HEK293 (cell line): ENCODE data around the gene FGF8.

Source experiments
- BCL11A ChIP-seq: fragments of 450-650 bp; formaldehyde crosslinking; IDR thresholded peaks from 2 replicates; pipeline ENCODE4 v1.5.1; 2016; ENCODE audit warnings: low read depth, missing biosample characterization, missing genetic modification characterization
- CTCF ChIP-seq: fragments of 450-650 bp; formaldehyde crosslinking; IDR thresholded peaks from 2 replicates; pipeline ENCODE4 v1.5.1; 2016; ENCODE audit warnings: missing biosample characterization, missing genetic modification characterization
- FEZF1 ChIP-seq: fragments of 450-650 bp; formaldehyde crosslinking; IDR thresholded peaks from 2 replicates; pipeline ENCODE4 v1.5.1; 2016; ENCODE audit warnings: missing biosample characterization, missing genetic modification characterization
- SCRT1 ChIP-seq: fragments of 450-650 bp; formaldehyde crosslinking; IDR thresholded peaks from 2 replicates; pipeline ENCODE4 v1.5.1; 2016; ENCODE audit warnings: missing biosample characterization, missing genetic modification characterization, borderline replicate concordance
- ZBTB8A ChIP-seq: fragments of 450-650 bp; formaldehyde crosslinking; IDR thresholded peaks from 2 replicates; pipeline ENCODE4 v1.5.1; 2016; ENCODE audit warnings: missing biosample characterization, missing genetic modification characterization
- ZNF138 ChIP-seq: fragments of 450-650 bp; formaldehyde crosslinking; IDR thresholded peaks from 2 replicates; pipeline ENCODE4 v1.5.1; 2016; ENCODE audit warnings: missing biosample characterization, missing genetic modification characterization, borderline replicate concordance
- ZNF19 ChIP-seq: fragments of 450-650 bp; formaldehyde crosslinking; IDR thresholded peaks from 2 replicates; pipeline ENCODE4; 2016; ENCODE audit warnings: missing biosample characterization, missing genetic modification characterization, low read depth
- ZNF214 ChIP-seq: fragments of 450-650 bp; formaldehyde crosslinking; IDR thresholded peaks from 2 replicates; pipeline ENCODE4 v1.5.1; 2017; ENCODE audit warnings: missing biosample characterization, mild to moderate bottlenecking, missing genetic modification characterization, borderline replicate concordance
- ZNF223 ChIP-seq: fragments of 450-650 bp; formaldehyde crosslinking; IDR thresholded peaks from 2 replicates; pipeline ENCODE4 v1.5.1; 2016; ENCODE audit warnings: missing biosample characterization, missing genetic modification characterization
- ZNF324 ChIP-seq: fragments of 450-650 bp; formaldehyde crosslinking; IDR thresholded peaks from 2 replicates; pipeline ENCODE4 v1.5.1; 2016; ENCODE audit warnings: missing biosample characterization, missing genetic modification characterization
- ZNF341 ChIP-seq: fragments of 450-650 bp; formaldehyde crosslinking; IDR thresholded peaks from 2 replicates; pipeline ENCODE4; 2016; ENCODE audit warnings: low read depth, missing biosample characterization, missing genetic modification characterization
- ZNF404 ChIP-seq: fragments of 450-650 bp; formaldehyde crosslinking; IDR thresholded peaks from 2 replicates; pipeline ENCODE4 v1.5.1; 2017; ENCODE audit warnings: missing biosample characterization, missing genetic modification characterization
- ZNF473 ChIP-seq: fragments of 450-650 bp; formaldehyde crosslinking; IDR thresholded peaks from 2 replicates; pipeline ENCODE4 v1.5.1; 2017; ENCODE audit warnings: missing biosample characterization, missing genetic modification characterization
- ZNF555 ChIP-seq: fragments of 450-650 bp; formaldehyde crosslinking; conservative IDR thresholded peaks from 2 replicates; pipeline ENCODE4 v1.5.1; 2017; ENCODE audit warnings: missing biosample characterization, mild to moderate bottlenecking, missing genetic modification characterization, inconsistent platforms
- ZNF558 ChIP-seq: fragments of 450-650 bp; formaldehyde crosslinking; IDR thresholded peaks from 2 replicates; pipeline ENCODE4 v1.5.1; 2016; ENCODE audit warnings: missing biosample characterization, missing genetic modification characterization
- ZNF610 ChIP-seq: fragments of 450-650 bp; formaldehyde crosslinking; IDR thresholded peaks from 2 replicates; pipeline ENCODE4 v1.5.1; 2016; ENCODE audit warnings: missing biosample characterization, missing genetic modification characterization, borderline replicate concordance
- ZNF707 ChIP-seq: fragments of 450-650 bp; formaldehyde crosslinking; IDR thresholded peaks from 2 replicates; pipeline ENCODE4 v1.5.1; 2016; ENCODE audit warnings: missing biosample characterization, missing genetic modification characterization
- ZSCAN16 ChIP-seq: fragments of 450-650 bp; formaldehyde crosslinking; IDR thresholded peaks from 2 replicates; pipeline ENCODE4 v1.5.1; 2016; ENCODE audit warnings: missing biosample characterization, missing genetic modification characterization
- TF ChIP-seq, protein P1 (sequence below): fragments of 450-650 bp; formaldehyde crosslinking; IDR thresholded peaks from 2 replicates; pipeline ENCODE4 v1.5.1; 2017; ENCODE audit warnings: missing biosample characterization, missing genetic modification characterization
- TF ChIP-seq, protein P2 (sequence below): fragments of 450-650 bp; formaldehyde crosslinking; IDR thresholded peaks from 2 replicates; pipeline ENCODE4 v1.5.1; 2016; ENCODE audit warnings: missing biosample characterization, missing genetic modification characterization, low read depth
- TF ChIP-seq, protein P3 (sequence below): fragments of 450-650 bp; formaldehyde crosslinking; IDR thresholded peaks from 2 replicates; pipeline ENCODE4 v1.5.1; 2016; ENCODE audit warnings: missing biosample characterization, missing genetic modification characterization
- TF ChIP-seq, protein P4 (sequence below): fragments of 450-650 bp; formaldehyde crosslinking; IDR thresholded peaks from 2 replicates; pipeline ENCODE4 v1.5.0; 2017; ENCODE audit warnings: missing biosample characterization, missing genetic modification characterization, borderline replicate concordance
- TF ChIP-seq, protein P5 (sequence below): fragments of 450-650 bp; formaldehyde crosslinking; IDR thresholded peaks from 2 replicates; pipeline ENCODE4 v1.5.1; 2016; ENCODE audit warnings: missing biosample characterization, missing genetic modification characterization
- TF ChIP-seq, protein P6 (sequence below): fragments of 450-650 bp; formaldehyde crosslinking; IDR thresholded peaks from 2 replicates; pipeline ENCODE4 v1.5.1; 2016; ENCODE audit warnings: missing biosample characterization, missing genetic modification characterization

FGF8 gene

DNA sequence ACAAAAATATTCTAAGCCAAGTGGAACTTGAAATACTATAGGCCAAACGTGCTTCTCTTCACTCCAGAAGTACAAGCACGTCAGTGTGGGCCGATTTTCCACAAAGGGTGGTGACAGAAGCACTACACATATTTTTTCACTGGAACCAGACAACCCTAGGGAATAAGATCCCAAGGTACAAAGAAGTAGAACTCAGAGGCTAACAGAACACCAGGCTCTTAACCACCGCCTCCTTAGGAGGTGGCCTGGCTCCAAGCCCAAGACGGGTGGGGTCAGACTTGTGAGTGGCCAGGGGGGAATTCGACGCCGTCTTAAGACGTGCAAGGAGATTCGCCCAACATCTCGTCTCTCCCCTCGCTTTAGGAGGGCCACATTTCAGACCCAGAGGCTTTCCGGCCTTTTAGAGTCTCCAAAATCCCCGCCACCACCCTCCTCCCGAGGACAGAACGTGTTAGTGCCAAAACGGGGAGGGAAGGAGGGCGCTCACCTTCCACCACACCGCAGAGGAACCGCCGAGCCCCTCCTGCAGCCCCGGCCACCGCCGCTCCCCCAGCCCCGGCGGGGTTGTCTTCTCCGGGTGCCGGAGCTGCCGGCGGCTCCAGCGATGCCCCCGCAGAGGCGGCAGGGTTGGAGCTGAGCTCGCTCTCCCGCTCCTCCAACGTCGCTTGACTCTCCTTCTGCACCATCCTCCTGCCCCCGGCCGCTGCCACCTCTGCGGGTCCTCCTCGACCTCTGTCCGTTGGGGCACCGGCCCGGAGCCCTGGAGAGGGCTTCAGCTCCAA is 41.6 kb upstream of the FGF8 start (continued):
- TF ChIP-seq CTCF (tag by site-specific recombination) (no peak), ZNF138 (tag by site-specific recombination) (no peak), ZNF19 (tag by site-specific recombination) (no peak), ZNF324 (tag by site-specific recombination) (no peak), ZNF555 (tag by site-specific recombination) (no peak), ZNF610 (peak; percentile 15; the same call in 1 of the 2 replicates), ZNF707 (tag by site-specific recombination) (no peak), ZNF341 (no peak), ZNF473 (tag by site-specific recombination) (no peak), BCL11A (no peak), ZNF214 (no peak), ZBTB8A (tag by site-specific recombination) (peak; percentile 96; the same call in 1 of the 2 replicates), ZNF223 (tag by site-specific recombination) (no peak), ZNF404 (tag by site-specific recombination) (no peak), SCRT1 (tag by site-specific recombination) (no peak), FEZF1 (no peak), ZSCAN16 (peak; percentile 99), ZNF558 (tag by site-specific recombination) (no peak)
- TF ChIP-seq, protein P1, sequence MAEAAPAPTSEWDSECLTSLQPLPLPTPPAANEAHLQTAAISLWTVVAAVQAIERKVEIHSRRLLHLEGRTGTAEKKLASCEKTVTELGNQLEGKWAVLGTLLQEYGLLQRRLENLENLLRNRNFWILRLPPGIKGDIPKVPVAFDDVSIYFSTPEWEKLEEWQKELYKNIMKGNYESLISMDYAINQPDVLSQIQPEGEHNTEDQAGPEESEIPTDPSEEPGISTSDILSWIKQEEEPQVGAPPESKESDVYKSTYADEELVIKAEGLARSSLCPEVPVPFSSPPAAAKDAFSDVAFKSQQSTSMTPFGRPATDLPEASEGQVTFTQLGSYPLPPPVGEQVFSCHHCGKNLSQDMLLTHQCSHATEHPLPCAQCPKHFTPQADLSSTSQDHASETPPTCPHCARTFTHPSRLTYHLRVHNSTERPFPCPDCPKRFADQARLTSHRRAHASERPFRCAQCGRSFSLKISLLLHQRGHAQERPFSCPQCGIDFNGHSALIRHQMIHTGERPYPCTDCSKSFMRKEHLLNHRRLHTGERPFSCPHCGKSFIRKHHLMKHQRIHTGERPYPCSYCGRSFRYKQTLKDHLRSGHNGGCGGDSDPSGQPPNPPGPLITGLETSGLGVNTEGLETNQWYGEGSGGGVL (tag by site-specific recombination) = no peak
- TF ChIP-seq, protein P2, sequence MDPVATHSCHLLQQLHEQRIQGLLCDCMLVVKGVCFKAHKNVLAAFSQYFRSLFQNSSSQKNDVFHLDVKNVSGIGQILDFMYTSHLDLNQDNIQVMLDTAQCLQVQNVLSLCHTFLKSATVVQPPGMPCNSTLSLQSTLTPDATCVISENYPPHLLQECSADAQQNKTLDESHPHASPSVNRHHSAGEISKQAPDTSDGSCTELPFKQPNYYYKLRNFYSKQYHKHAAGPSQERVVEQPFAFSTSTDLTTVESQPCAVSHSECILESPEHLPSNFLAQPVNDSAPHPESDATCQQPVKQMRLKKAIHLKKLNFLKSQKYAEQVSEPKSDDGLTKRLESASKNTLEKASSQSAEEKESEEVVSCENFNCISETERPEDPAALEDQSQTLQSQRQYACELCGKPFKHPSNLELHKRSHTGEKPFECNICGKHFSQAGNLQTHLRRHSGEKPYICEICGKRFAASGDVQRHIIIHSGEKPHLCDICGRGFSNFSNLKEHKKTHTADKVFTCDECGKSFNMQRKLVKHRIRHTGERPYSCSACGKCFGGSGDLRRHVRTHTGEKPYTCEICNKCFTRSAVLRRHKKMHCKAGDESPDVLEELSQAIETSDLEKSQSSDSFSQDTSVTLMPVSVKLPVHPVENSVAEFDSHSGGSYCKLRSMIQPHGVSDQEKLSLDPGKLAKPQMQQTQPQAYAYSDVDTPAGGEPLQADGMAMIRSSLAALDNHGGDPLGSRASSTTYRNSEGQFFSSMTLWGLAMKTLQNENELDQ (tag by site-specific recombination) = no peak
- TF ChIP-seq, protein P3, sequence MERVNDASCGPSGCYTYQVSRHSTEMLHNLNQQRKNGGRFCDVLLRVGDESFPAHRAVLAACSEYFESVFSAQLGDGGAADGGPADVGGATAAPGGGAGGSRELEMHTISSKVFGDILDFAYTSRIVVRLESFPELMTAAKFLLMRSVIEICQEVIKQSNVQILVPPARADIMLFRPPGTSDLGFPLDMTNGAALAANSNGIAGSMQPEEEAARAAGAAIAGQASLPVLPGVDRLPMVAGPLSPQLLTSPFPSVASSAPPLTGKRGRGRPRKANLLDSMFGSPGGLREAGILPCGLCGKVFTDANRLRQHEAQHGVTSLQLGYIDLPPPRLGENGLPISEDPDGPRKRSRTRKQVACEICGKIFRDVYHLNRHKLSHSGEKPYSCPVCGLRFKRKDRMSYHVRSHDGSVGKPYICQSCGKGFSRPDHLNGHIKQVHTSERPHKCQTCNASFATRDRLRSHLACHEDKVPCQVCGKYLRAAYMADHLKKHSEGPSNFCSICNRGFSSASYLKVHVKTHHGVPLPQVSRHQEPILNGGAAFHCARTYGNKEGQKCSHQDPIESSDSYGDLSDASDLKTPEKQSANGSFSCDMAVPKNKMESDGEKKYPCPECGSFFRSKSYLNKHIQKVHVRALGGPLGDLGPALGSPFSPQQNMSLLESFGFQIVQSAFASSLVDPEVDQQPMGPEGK (tag by site-specific recombination) = peak; percentile 57
- TF ChIP-seq, protein P4, sequence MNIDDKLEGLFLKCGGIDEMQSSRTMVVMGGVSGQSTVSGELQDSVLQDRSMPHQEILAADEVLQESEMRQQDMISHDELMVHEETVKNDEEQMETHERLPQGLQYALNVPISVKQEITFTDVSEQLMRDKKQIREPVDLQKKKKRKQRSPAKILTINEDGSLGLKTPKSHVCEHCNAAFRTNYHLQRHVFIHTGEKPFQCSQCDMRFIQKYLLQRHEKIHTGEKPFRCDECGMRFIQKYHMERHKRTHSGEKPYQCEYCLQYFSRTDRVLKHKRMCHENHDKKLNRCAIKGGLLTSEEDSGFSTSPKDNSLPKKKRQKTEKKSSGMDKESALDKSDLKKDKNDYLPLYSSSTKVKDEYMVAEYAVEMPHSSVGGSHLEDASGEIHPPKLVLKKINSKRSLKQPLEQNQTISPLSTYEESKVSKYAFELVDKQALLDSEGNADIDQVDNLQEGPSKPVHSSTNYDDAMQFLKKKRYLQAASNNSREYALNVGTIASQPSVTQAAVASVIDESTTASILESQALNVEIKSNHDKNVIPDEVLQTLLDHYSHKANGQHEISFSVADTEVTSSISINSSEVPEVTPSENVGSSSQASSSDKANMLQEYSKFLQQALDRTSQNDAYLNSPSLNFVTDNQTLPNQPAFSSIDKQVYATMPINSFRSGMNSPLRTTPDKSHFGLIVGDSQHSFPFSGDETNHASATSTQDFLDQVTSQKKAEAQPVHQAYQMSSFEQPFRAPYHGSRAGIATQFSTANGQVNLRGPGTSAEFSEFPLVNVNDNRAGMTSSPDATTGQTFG (tag by site-specific recombination) = no peak
- TF ChIP-seq, protein P5, sequence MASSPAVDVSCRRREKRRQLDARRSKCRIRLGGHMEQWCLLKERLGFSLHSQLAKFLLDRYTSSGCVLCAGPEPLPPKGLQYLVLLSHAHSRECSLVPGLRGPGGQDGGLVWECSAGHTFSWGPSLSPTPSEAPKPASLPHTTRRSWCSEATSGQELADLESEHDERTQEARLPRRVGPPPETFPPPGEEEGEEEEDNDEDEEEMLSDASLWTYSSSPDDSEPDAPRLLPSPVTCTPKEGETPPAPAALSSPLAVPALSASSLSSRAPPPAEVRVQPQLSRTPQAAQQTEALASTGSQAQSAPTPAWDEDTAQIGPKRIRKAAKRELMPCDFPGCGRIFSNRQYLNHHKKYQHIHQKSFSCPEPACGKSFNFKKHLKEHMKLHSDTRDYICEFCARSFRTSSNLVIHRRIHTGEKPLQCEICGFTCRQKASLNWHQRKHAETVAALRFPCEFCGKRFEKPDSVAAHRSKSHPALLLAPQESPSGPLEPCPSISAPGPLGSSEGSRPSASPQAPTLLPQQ (tag by site-specific recombination) = peak; percentile 65
- TF ChIP-seq, protein P6, sequence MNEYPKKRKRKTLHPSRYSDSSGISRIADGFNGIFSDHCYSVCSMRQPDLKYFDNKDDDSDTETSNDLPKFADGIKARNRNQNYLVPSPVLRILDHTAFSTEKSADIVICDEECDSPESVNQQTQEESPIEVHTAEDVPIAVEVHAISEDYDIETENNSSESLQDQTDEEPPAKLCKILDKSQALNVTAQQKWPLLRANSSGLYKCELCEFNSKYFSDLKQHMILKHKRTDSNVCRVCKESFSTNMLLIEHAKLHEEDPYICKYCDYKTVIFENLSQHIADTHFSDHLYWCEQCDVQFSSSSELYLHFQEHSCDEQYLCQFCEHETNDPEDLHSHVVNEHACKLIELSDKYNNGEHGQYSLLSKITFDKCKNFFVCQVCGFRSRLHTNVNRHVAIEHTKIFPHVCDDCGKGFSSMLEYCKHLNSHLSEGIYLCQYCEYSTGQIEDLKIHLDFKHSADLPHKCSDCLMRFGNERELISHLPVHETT (tag by site-specific recombination) = no peak
